Stimulated activated CD4-positive, alpha-beta T cell treated with anti-CD3 and anti-CD28 coated beads, Interleukin-4, amount 100 ng/mL, for 4 hours (primary cell): ENCODE measurements around the gene TSPAN32.
"Not testable (repeated sequence)": the region's sequence is repeated elsewhere in the genome, so short reads cannot be mapped to it uniquely, and the experiment has no call there.

Experiments
- DNase-seq, 2 experiments: peaks; one replicate each; pipeline ENCODE4 v3.0.0-alpha.2; 2020

TSPAN32 gene

GRCh38 chr11:2316963-2317244 lies 15.1 kb downstream of the TSPAN32 start:
- DNase-seq = no peak

GRCh38 chr11:2317354-2318050 lies 15.7 kb downstream of the TSPAN32 start:
- no peak for DNase-seq

- DNase-seq = no peak
Measured at GRCh38 chr11:2318123-2318522, 16.3 kb downstream of the TSPAN32 start.

GRCh38 chr11:2318707-2319106 lies 16.9 kb downstream of the TSPAN32 start:
- no peak for DNase-seq

- no peak for DNase-seq
Measured at GRCh38 chr11:2319791-2320472, 18.1 kb downstream of the TSPAN32 start.

GRCh38 chr11:2320568-2321310 lies 18.9 kb downstream of the TSPAN32 start:
- no peak for DNase-seq

GRCh38 chr11:2321311-2321683 lies 19.5 kb downstream of the TSPAN32 start:
- no peak for DNase-seq

- DNase-seq = no peak
Measured at GRCh38 chr11:2325123-2325522, 23.3 kb downstream of the TSPAN32 start.

- no peak for DNase-seq
Measured at GRCh38 chr11:2325719-2326118, 23.9 kb downstream of the TSPAN32 start.

- DNase-seq = no peak
Measured at GRCh38 chr11:2327032-2327431, 25.2 kb downstream of the TSPAN32 start.

GRCh38 chr11:2328021-2328420 lies 26.2 kb downstream of the TSPAN32 start:
- DNase-seq = no peak

- no peak for DNase-seq
Measured at GRCh38 chr11:2328656-2329354, 27.0 kb downstream of the TSPAN32 start.

GRCh38 chr11:2329551-2329950 lies 27.7 kb downstream of the TSPAN32 start:
- DNase-seq = no peak

- DNase-seq = no peak
Measured at GRCh38 chr11:2330696-2331095, 28.9 kb downstream of the TSPAN32 start.

- DNase-seq = no peak
Measured at GRCh38 chr11:2331404-2331803, 29.6 kb downstream of the TSPAN32 start.

- not testable (repeated sequence) for DNase-seq
Measured at GRCh38 chr11:2332569-2332968, 30.8 kb downstream of the TSPAN32 start.

GRCh38 chr11:2333486-2334205 lies 31.8 kb downstream of the TSPAN32 start:
- DNase-seq = not testable (repeated sequence)

- not testable (repeated sequence) for DNase-seq
Measured at GRCh38 chr11:2335286-2335685, 33.5 kb downstream of the TSPAN32 start.

- not testable (repeated sequence) for DNase-seq
Measured at GRCh38 chr11:2338760-2339159, 36.9 kb downstream of the TSPAN32 start.

GRCh38 chr11:2342557-2342956 lies 40.7 kb downstream of the TSPAN32 start:
- DNase-seq = no peak

GRCh38 chr11:2342981-2343380 lies 41.2 kb downstream of the TSPAN32 start:
- no peak for DNase-seq

- no peak for DNase-seq
Measured at GRCh38 chr11:2343502-2343901, 41.7 kb downstream of the TSPAN32 start.

GRCh38 chr11:2345050-2345449 lies 43.2 kb downstream of the TSPAN32 start:
- no peak for DNase-seq
